HepG2 (cell line): ENCODE data around the gene CASZ1.

Experiments used
- FOXJ3 ChIP-seq: sonication (generic); formaldehyde crosslinking; IDR thresholded peaks from 2 replicates; pipeline ENCODE4 v1.4.0; 2020; ENCODE audit warnings: missing genetic modification reagents, mild to moderate bottlenecking, borderline replicate concordance
- GABPA ChIP-seq, 2 experiments: IDR thresholded peaks; 2 replicates each; pipeline ENCODE4 v1.6.1; 2011 to 2016; ENCODE audit warnings: low read depth in 2 of 2, low read length in 1 of 2, missing biosample characterization in 1 of 2, missing genetic modification characterization in 1 of 2
- HNF4G ChIP-seq, 2 experiments: sonication (generic) in 1 of 2; formaldehyde crosslinking in 1 of 2; IDR thresholded peaks; 2 replicates each; pipeline versions ENCODE4 v1.4.0 to v1.6.1; 2011 to 2020; ENCODE audit warnings: borderline replicate concordance in 2 of 2, low read depth in 2 of 2, mild to moderate bottlenecking in 2 of 2, low read length in 1 of 2, missing genetic modification reagents in 1 of 2, moderate library complexity in 1 of 2
- POLR2AphosphoS5 ChIP-seq: IDR thresholded peaks from 2 replicates; pipeline ENCODE4 v1.6.1; 2012; ENCODE audit warnings: low read depth, low read length
- REPIN1 ChIP-seq: sonication (generic); formaldehyde crosslinking; IDR thresholded peaks from 2 replicates; pipeline ENCODE4 v1.8.0; 2022; ENCODE audit warnings: missing genetic modification reagents, low read depth, mild to moderate bottlenecking, borderline replicate concordance
- RFX5 ChIP-seq: IDR thresholded peaks from 2 replicates; pipeline ENCODE4 v1.6.1; 2011; ENCODE audit warnings: low read depth, low read length, improper control_type of control experiment
- ZBTB7B ChIP-seq: sonication (generic); formaldehyde crosslinking; IDR thresholded peaks from 2 replicates; pipeline ENCODE4 v1.4.0; 2020; ENCODE audit warnings: missing genetic modification reagents
- ZNF274 ChIP-seq: sonication (generic); formaldehyde crosslinking; IDR thresholded peaks from 2 replicates; pipeline ENCODE4 v1.5.1; 2020; ENCODE audit warnings: mild to moderate bottlenecking, missing genetic modification reagents
- ZNF563 ChIP-seq: sonication (generic); formaldehyde crosslinking; IDR thresholded peaks from 2 replicates; pipeline ENCODE4 v1.8.0; 2022; ENCODE audit warnings: mild to moderate bottlenecking, moderate library complexity, missing genetic modification reagents
- ZNF792 ChIP-seq: IDR thresholded peaks from 2 replicates; pipeline ENCODE4 v1.6.1; 2016
- ZSCAN22 ChIP-seq: sonication (generic); formaldehyde crosslinking; IDR thresholded peaks from 2 replicates; pipeline ENCODE4 v1.4.0; 2020; ENCODE audit warnings: mild to moderate bottlenecking, missing genetic modification reagents
- TF ChIP-seq, protein P1 (sequence below): sonication (generic); formaldehyde crosslinking; IDR thresholded peaks from 2 replicates; pipeline ENCODE4 v1.5.0; 2020; ENCODE audit warnings: mild to moderate bottlenecking, missing genetic modification reagents, moderate library complexity

DNA sequence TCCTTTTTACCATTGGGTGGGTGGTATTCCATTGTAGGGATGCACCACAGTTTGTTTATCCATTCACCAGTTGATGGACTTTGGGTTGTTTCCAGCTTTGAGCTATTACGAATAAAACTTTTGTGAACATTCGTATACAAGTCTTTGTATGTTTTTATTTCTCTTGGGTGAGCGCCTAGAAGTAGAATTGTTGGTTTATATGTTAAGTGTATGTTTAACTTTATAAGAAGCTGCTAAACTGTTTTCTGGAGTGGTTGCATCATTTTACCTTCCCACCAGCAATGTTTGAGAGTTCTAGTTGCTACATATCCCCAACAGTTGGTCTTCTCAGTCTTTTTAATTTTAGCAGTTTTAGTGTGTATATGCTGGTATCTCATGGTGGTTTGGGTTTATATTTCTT, 189.2 kb downstream of the CASZ1 start:
- TF ChIP-seq ZNF274 = no peak
- TF ChIP-seq FOXJ3 (CRISPR knock-in tag) = no peak
- TF ChIP-seq POLR2AphosphoS5 = no peak
- TF ChIP-seq, protein P1, sequence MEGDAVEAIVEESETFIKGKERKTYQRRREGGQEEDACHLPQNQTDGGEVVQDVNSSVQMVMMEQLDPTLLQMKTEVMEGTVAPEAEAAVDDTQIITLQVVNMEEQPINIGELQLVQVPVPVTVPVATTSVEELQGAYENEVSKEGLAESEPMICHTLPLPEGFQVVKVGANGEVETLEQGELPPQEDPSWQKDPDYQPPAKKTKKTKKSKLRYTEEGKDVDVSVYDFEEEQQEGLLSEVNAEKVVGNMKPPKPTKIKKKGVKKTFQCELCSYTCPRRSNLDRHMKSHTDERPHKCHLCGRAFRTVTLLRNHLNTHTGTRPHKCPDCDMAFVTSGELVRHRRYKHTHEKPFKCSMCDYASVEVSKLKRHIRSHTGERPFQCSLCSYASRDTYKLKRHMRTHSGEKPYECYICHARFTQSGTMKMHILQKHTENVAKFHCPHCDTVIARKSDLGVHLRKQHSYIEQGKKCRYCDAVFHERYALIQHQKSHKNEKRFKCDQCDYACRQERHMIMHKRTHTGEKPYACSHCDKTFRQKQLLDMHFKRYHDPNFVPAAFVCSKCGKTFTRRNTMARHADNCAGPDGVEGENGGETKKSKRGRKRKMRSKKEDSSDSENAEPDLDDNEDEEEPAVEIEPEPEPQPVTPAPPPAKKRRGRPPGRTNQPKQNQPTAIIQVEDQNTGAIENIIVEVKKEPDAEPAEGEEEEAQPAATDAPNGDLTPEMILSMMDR (CRISPR knock-in tag) = no peak
- no peak for TF ChIP-seq ZBTB7B (CRISPR knock-in tag)
- TF ChIP-seq RFX5 = no peak
- TF ChIP-seq REPIN1 = no peak
- TF ChIP-seq ZNF563 (CRISPR knock-in tag) = no peak
- TF ChIP-seq ZSCAN22 = no peak
- no peak for TF ChIP-seq HNF4G (IDR thresholded peaks at IDR 0.05; ENCODE audit: borderline replicate concordance, low read depth, low read length)
- TF ChIP-seq HNF4G (CRISPR knock-in tag; IDR thresholded peaks at IDR 0.05; ENCODE audit: borderline replicate concordance, low read depth) = no peak
- no peak for TF ChIP-seq GABPA (IDR thresholded peaks at IDR 0.05; ENCODE audit: low read depth, low read length)
- no peak for TF ChIP-seq GABPA (CRISPR knock-in tag; IDR thresholded peaks at IDR 0.05; ENCODE audit: low read depth)
- TF ChIP-seq ZNF792 (CRISPR knock-in tag) = no peak
